Measurements from ENCODE around the gene RNF115.
"Not testable (repeated sequence)": the region's sequence is repeated elsewhere in the genome, so short reads cannot be mapped to it uniquely, and the experiment has no call there.

RNF115 gene

DNA sequence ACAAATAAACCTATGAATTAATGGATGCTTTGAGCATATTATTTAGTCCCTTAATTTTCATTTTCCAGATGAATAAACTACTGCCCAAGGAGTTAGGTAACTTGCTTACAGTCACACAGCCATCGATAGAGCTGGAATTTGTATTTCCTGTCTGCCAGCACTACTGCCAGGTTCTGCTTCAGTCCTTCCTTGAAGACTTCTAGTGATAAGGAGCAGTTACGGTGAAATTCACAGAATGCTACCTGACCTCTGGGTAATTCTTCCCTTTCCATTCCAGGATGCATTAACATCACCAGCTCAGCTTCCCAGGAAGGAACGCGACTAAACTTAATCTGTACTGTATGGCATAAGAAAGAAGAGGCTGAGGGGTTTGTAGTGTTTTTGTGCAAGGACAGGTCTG, 93.4 kb downstream of the RNF115 start:
- H4K20me1 ChIP-seq (ENCODE audit: control insufficient read depth, insufficient read depth, low read depth, low read length) = peaks cover 3% of the 10 kb centered on the region; the same call in 1 of the 2 replicates
- no peak for TF ChIP-seq EZH2phosphoT487 (IDR thresholded peaks at IDR 0.05; ENCODE audit: borderline replicate concordance, low read length)
- TF ChIP-seq, protein P1, sequence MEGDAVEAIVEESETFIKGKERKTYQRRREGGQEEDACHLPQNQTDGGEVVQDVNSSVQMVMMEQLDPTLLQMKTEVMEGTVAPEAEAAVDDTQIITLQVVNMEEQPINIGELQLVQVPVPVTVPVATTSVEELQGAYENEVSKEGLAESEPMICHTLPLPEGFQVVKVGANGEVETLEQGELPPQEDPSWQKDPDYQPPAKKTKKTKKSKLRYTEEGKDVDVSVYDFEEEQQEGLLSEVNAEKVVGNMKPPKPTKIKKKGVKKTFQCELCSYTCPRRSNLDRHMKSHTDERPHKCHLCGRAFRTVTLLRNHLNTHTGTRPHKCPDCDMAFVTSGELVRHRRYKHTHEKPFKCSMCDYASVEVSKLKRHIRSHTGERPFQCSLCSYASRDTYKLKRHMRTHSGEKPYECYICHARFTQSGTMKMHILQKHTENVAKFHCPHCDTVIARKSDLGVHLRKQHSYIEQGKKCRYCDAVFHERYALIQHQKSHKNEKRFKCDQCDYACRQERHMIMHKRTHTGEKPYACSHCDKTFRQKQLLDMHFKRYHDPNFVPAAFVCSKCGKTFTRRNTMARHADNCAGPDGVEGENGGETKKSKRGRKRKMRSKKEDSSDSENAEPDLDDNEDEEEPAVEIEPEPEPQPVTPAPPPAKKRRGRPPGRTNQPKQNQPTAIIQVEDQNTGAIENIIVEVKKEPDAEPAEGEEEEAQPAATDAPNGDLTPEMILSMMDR (IDR thresholded peaks at IDR 0.05; ENCODE audit: low read depth, low read length, poor library complexity, severe bottlenecking) = no peak
- H3K27ac ChIP-seq (ENCODE audit: low read depth, low read length) = no peak overlapping the region
- H3K4me2 ChIP-seq (ENCODE audit: low read length) = no peak overlapping the region
- H3K4me3 ChIP-seq (ENCODE audit: low read length) = no peak overlapping the region
- H3K9me3 ChIP-seq (ENCODE audit: control insufficient read depth, insufficient read depth, low read length) = no peaks in the 10 kb centered on the region
- H3K27me3 ChIP-seq (ENCODE audit: control insufficient read depth, low read length) = no peaks in the 10 kb centered on the region
- no peaks in the 10 kb centered on the region for H3K36me3 ChIP-seq (ENCODE audit: control insufficient read depth, low read length)
- H3K9me2 ChIP-seq (replicated peaks; ENCODE audit: control insufficient read depth, low read length) = no peaks in the 10 kb centered on the region
- H3F3A ChIP-seq (ENCODE audit: control insufficient read depth, insufficient read depth) = no peaks in the 10 kb centered on the region
- no peaks in the 10 kb centered on the region for H3K79me2 ChIP-seq (ENCODE audit: control insufficient read depth, low read length)
- H3K4me1 ChIP-seq (ENCODE audit: control insufficient read depth, low read length) = no peaks in the 10 kb centered on the region

DNA sequence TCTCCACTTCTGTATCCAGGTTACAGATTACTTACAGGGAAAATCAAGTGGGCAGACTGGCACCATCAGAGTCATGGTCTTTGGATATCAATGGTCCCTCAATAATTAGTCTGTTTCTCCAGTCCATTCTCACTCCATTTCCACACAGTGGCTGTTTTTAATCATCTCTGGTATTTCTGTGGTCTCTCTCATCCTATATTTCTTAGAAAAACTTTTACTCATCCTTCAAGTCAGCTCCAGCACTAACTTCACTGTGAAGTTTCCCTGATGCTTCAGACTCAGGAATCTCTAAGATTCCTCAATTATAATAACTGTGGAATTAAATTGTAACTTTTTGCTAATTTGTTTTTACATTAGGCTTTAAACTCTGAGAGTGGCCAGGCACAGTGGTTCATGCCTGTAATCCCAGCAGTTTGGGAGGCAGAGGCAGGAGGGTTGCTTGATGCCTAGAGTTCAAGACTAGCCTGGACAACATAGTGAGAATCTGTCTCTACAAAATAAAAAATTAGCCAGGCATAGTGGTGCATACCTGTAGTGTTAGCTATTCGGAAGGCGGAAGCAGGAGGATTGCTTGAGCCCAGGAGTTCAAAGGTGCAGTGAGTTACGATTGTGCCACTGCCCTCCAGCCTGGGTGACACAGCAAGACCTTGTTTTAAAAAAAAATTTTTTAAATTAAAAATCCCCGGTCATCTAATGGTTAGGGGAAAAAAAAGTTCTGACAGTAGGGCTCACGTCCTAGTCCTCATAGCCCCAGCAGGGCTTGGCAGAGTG, 94.0 kb downstream of the RNF115 start:
- no peak for TF ChIP-seq EZH2phosphoT487 (IDR thresholded peaks at IDR 0.05; ENCODE audit: borderline replicate concordance, low read length)
- TF ChIP-seq, protein P1 (IDR thresholded peaks at IDR 0.05; ENCODE audit: low read depth, low read length, poor library complexity, severe bottlenecking) = no peak
- Histone ChIP-seq H3K9me2 (replicated peaks; ENCODE audit: control insufficient read depth, low read length) (no peaks in the 10 kb centered on the region), H3F3A (ENCODE audit: control insufficient read depth, insufficient read depth) (no peaks in the 10 kb centered on the region), H3K4me1 (ENCODE audit: control insufficient read depth, low read length) (no peaks in the 10 kb centered on the region), H3K4me3 (ENCODE audit: low read length) (no peak overlapping the region), H3K27me3 (ENCODE audit: control insufficient read depth, low read length) (no peaks in the 10 kb centered on the region), H3K79me2 (ENCODE audit: control insufficient read depth, low read length) (no peaks in the 10 kb centered on the region), H3K36me3 (ENCODE audit: control insufficient read depth, low read length) (no peaks in the 10 kb centered on the region), H3K4me2 (ENCODE audit: low read length) (no peak overlapping the region), H4K20me1 (ENCODE audit: control insufficient read depth, insufficient read depth, low read depth, low read length) (peaks cover 3% of the 10 kb centered on the region; the same call in 1 of the 2 replicates), H3K27ac (ENCODE audit: low read depth, low read length) (no peak overlapping the region), H3K9me3 (ENCODE audit: control insufficient read depth, insufficient read depth, low read length) (no peaks in the 10 kb centered on the region)

DNA sequence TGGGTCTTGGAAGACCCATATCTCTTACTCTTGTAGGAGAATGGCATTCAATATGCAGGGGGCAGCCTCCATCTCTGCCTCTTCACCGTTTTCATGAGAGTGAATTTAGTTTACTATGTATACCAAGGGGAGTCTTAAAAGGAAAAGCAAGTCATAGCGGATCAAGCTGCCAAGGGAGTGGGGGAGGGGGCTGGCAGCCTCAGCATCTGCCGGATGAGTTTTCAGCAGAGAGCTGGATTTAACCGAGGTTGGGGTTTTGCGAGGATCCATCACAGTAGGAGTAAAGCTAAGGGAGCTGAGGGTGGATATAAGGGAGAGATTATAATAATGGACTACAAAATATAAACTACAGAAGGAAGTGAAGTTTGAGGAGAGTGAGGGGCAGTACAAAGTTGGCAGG, 94.7 kb downstream of the RNF115 start:
- no peak for TF ChIP-seq EZH2phosphoT487 (IDR thresholded peaks at IDR 0.05; ENCODE audit: borderline replicate concordance, low read length)
- TF ChIP-seq, protein P1 (IDR thresholded peaks at IDR 0.05; ENCODE audit: low read depth, low read length, poor library complexity, severe bottlenecking) = no peak
- H3K4me2 ChIP-seq (ENCODE audit: low read length) = no peak overlapping the region
- H4K20me1 ChIP-seq (ENCODE audit: control insufficient read depth, insufficient read depth, low read depth, low read length) = peaks cover 3% of the 10 kb centered on the region; the same call in 1 of the 2 replicates

DNA sequence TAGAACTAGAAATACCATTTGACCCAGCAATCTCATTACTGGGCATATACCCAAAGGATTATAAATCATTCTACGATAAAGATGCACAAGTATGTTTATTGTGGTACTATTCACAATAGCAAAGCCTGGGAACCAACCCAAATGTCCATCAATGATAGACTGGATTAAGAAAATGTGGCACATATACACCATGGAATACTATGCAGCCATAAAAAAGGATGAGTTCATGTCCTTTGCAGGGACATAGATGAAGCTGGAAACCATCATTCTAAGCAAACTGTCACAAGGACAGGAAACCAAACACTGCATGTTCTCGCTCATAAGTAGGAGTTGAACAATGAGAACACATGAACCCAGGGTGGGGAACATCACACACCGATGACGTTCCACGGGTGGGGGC, 97.7 kb downstream of the RNF115 start:
- H3K36me3 ChIP-seq (ENCODE audit: control insufficient read depth, low read length); H3K9me3 ChIP-seq (ENCODE audit: control insufficient read depth, insufficient read depth, low read length); H3F3A ChIP-seq (ENCODE audit: control insufficient read depth, insufficient read depth); H3K79me2 ChIP-seq (ENCODE audit: control insufficient read depth, low read length); H3K4me3 ChIP-seq (ENCODE audit: low read length); H3K4me2 ChIP-seq (ENCODE audit: low read length); H3K27me3 ChIP-seq (ENCODE audit: control insufficient read depth, low read length); H3K4me1 ChIP-seq (ENCODE audit: control insufficient read depth, low read length); H3K27ac ChIP-seq (ENCODE audit: low read depth, low read length); H3K9me2 ChIP-seq (replicated peaks; ENCODE audit: control insufficient read depth, low read length); H4K20me1 ChIP-seq (ENCODE audit: control insufficient read depth, insufficient read depth, low read depth, low read length): not testable (repeated sequence)

More for the DNA sequence above, 94.7 kb downstream of the RNF115 start:
- no peaks in the 10 kb centered on the region for H3F3A ChIP-seq (ENCODE audit: control insufficient read depth, insufficient read depth)
- no peak overlapping the region for H3K4me3 ChIP-seq (ENCODE audit: low read length)
- H3K79me2 ChIP-seq (ENCODE audit: control insufficient read depth, low read length) = no peaks in the 10 kb centered on the region
- no peaks in the 10 kb centered on the region for H3K36me3 ChIP-seq (ENCODE audit: control insufficient read depth, low read length)
- no peaks in the 10 kb centered on the region for H3K9me2 ChIP-seq (replicated peaks; ENCODE audit: control insufficient read depth, low read length)
- H3K27me3 ChIP-seq (ENCODE audit: control insufficient read depth, low read length) = no peaks in the 10 kb centered on the region
- no peaks in the 10 kb centered on the region for H3K4me1 ChIP-seq (ENCODE audit: control insufficient read depth, low read length)
- H3K27ac ChIP-seq (ENCODE audit: low read depth, low read length) = no peak overlapping the region
- no peaks in the 10 kb centered on the region for H3K9me3 ChIP-seq (ENCODE audit: control insufficient read depth, insufficient read depth, low read length)

Data from DOHH2 (cell line).